ENCODE data around the gene SKIC3.

The SKIC3 gene

DNA sequence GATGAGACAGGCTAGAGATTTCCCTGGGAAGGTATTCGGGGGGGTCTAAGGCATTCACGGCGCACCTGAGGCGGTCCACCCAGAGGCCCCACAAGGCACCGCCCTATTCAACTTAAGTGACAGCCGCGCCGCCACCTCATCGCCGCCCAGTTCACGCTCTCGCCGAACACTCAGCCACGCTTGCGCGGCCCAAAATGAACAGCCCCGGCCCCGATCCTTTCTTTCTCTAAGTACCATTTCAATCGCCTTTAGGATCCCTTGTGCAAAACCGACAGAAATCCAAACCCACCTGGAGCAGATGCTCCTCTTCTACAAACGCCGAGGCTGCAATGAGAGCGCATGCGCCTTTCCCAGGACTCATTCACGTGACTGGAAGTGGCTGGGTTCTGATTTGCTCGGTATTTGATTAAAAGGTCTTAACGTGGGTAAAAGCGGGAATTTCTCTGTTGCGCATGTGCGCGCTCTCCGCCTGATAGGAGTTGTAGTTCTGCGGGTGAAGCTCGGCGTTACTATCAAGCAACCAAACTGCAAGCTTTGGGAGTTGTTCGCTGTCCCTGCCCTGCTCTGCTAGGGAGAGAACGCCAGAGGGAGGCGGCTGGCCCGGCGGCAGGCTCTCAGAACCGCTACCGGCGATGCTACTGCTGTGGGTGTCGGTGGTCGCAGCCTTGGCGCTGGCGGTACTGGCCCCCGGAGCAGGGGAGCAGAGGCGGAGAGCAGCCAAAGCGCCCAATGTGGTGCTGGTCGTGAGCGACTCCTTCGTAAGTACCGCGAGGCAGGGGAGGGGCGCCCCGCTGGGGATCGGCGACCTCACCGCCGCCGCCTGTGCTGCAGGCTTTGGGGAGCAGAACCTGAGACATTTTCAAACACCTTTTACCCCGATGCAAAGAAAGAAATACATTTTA lies at the start of gene SKIC3, which contains the start of gene ARSK:
TSS of gene SKIC3 (minus strand) at position 331 of the 902 bp plus-strand sequence. CDS start 7,827 bp downstream, outside the sequence.
TSS of gene ARSK (plus strand) at position 455 of the 902 bp plus-strand sequence. CDS start at position 633, 178 bp downstream.
- peak; percentile 94 for DNase-seq

GRCh38 chr5:95600557-95600956 lies 45.8 kb upstream of the SKIC3 start:
- DNase-seq, result no peak

DNA sequence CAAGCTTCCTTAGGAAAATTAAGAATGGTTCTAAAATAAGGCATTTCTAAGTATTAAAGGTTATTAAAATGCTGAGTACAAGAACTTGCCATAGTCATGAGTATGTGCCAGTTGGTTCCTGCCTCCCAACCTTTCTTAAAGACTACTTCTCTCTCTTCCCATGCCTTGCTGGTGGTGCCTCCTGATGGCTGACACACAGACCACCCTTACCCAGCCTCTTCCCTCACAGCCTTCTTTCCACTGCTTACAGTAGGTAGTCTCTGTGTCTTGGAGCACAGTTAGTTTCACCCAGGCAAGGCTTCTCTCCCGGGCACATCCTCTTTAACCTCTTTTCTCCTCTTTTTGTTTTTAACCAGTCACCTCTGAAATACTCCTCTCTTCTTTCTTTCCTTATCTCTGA lies 44.5 kb upstream of the SKIC3 start:
- no peak for DNase-seq

- no peak for DNase-seq
Observed at GRCh38 chr5:95595289-95595931, 40.6 kb upstream of the SKIC3 start.

DNA sequence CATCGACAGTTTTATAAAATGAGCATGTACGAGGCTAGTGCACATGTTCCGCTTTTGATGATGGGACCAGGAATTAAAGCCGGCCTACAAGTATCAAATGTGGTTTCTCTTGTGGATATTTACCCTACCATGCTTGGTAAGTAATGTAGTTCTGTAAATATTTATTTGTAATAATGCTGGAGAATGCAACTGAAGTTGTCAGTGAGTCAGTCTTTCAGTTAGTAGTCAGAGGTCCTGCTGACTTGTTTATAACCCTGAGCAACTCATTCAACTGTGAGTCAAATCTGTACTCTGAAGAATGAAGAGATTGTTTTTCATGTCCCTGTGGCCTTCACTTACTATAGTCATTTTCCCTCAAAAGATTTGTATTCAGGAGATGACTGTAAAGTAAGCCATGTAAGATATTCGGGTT lies 36.7 kb upstream of the SKIC3 start:
- DNase-seq, result no peak

- no peak for DNase-seq
Observed at GRCh38 chr5:95590880-95591279, 36.1 kb upstream of the SKIC3 start.

DNA sequence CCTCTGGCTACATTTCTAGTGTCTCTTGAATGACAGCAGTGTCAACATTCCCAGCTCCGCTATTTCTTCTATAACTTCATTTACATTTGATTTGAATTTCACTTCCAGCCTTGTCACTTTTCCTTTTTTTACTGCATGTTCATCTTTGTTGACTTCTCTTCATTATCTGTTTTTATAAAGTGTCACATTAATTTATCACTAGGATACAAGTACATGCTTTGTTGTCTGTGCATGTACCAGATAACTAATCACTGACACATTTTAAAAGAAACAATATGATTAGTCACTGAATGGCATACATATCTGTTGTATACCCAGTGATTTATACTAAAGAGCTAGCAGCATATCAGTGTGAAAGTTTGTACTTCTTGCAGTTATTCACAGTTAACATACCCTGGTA lies 29.2 kb upstream of the SKIC3 start:
- no peak for DNase-seq

DNA sequence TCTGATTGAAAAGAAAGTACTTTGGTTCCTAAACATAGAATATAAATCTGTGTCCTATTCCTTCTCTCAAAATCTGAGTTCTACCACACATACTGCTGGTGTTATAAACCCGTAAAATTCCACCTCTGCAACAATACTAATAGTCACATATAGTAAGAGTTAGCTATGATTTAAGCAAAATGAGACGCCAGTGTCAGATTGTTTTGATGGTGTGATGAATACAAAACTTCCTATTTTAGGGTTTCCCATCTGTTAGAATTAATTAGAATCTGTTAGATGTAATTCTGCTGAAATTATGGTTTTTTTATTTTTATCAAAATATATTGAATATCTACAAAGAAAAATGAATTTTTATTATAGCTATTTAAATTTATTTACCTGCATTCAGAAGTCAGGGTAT lies 26.8 kb upstream of the SKIC3 start:
- DNase-seq, result no peak

DNA sequence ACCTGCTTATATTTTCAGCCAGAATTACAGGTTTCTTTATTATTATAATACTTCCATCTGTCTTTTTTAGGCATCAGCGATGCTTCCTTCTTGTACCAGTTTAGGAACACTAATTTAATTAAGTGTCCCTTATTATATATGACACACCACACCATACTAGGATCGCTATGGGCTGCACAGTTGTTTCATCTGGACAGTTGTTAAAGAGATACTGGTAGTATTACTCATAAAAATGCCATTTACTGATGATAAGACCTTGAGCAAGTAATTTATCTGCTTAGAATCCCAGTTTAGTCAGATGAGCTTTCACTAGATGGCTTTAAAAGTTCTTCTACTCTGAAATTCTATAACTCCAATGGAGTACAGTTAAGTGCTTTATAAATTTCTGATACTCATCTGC lies 17.2 kb upstream of the SKIC3 start:
- DNase-seq, result no peak

GRCh38 chr5:95565280-95565920 lies 10.6 kb upstream of the SKIC3 start:
- DNase-seq, result no peak

- DNase-seq, result no peak
Observed at GRCh38 chr5:95564450-95564849, 9.7 kb upstream of the SKIC3 start.

DNA sequence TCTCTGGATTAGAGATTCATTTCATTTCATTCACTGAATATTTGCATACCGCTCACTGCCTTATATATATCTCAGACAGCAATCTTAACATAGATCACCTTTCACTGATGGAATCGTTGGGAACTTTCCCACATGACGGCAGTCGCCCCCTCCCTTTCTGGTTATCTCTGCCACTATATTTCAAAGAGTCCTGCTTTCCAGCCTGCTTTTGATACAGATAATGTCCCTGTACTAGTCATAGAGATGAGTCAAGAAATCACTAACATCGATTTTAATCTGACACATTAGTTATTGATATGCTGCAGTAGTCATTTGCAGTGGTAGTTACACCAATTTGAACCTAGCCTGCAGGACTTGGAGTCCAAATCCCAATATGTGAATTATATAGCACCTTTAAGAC lies 8.6 kb upstream of the SKIC3 start:
- DNase-seq, result no peak

DNA sequence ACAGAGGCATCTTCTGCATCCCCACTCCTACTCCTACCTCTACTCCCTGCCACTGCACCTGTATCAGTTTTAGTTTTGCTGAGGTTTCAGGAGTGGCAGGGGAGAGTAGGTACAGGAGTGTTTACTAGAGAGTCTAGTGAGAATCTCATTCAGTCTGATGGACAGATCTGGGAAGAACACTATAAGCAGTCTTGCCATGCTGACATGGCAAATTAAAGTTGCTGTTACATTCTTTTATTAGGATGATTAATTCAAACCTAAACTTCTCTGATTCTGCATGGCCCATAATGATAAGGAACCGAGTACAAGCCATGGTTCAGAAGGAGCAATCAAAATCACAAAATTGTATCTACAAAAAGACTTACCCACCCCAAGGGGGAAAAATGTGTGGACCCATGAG lies 7.5 kb upstream of the SKIC3 start:
- no peak for DNase-seq

GRCh38 chr5:95557841-95558240 lies 3.1 kb upstream of the SKIC3 start:
- no peak for DNase-seq

GRCh38 chr5:95555553-95555952 lies 776 bp upstream of the SKIC3 start:
- no peak for DNase-seq

GRCh38 chr5:95554331-95554646 lies 488 bp downstream of the SKIC3 start:
- no peak for DNase-seq

DNA sequence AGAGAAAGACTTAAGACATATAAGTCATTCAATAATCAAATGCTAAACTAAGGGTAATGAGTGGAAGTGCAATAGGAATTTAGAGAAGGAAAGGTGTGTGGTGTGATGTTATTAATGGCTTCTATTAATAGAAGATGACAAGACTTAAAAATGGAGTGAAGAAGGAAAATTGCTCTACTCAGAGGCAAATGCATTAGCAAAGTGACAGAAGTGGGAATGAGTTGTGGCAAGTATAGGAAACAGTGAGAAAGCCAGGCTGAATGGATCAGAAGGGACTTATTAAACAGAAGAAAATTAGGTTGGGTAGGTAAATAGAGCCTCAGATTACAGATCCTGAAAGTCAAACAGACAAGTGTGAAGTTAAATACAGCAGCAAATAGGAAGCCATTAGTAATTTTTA lies 5.7 kb downstream of the SKIC3 start:
- no peak for DNase-seq

DNA sequence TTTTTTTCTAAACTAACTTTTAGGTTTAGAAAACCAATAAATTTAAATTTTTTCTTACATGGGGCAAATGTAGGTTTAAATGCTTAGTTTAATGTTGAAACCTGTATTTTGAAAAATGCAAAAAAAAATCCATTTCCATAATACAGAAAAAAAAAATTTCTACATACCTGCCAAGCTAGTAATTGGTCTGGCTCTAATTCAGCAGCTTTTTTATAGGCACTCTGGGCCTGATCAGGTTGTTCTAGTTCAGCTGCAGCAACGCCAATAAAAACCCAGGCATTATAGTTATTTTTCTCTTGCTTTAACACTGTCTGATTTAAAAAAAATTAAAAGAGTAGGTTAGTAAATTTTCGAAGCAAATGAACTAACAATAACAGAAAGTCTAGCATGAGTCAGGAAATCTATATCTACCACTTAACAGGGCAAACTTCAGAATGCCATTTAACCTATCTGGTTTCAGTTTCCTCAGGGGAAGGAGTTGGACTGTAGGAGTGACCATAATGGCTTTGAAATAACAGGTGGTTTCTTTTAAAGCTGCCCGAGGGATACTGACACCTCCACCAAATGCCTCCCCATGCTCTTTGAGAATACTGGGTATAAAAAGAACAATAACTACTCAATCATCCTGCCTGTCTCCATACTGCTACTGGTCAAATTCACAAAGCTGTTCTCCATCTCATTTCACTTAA lies 11.6 kb downstream of the SKIC3 start:
- no peak for DNase-seq

- DNase-seq, result no peak
Observed at GRCh38 chr5:95537501-95537900, 17.3 kb downstream of the SKIC3 start.

DNA sequence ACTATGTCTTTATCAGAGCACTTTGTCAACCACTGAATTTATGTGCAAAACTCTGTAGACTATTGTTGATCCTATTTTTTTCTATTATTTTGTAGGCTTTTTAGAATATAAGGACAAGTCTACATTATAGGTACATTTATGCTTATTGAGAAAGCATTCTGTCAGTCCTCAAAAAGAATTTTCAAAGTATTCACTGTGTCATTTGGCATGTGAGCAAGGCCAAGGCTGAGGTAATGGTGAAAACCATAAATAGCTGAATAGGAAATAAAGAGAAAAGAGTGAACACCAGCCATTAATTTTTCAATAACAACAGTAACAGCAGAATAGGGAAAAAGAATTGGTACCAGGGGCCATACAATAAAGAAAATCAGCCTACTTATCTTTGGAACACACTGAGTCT lies 21.0 kb downstream of the SKIC3 start:
- no peak for DNase-seq

DNA sequence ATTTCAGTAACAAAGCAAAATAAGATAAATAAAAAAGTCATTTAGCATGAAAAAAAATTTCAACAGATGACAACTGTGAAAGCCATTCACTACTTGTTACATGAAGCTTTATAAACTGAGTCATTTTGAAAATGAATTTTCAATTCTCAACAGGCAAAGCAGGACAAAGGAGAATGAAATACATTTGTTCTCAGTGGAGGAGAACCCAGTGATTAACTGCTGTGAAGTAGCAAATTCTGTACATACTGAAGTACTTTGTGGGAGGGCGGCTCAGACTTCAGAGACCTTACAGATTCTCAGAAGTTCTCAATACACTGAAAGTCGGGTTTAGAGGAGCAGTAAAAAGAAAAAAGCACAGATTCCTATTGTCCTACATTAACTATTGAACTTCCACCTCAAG lies 21.7 kb downstream of the SKIC3 start:
- DNase-seq, result no peak

GRCh38 chr5:95532415-95532814 lies 22.4 kb downstream of the SKIC3 start:
- DNase-seq, result no peak

- no peak for DNase-seq
Observed at GRCh38 chr5:95531491-95531890, 23.3 kb downstream of the SKIC3 start.
